ENCODE data around the gene SHROOM2. TPM values are rescaled to one million over a fixed set of nuclear protein-coding genes. Genes with fewer than 3 reads are reported as not detected.

The SHROOM2 gene
- total RNA-seq, 4 donors from 2014 or later: 0.67 to 2.3 (median 1.6) TPM

DNA sequence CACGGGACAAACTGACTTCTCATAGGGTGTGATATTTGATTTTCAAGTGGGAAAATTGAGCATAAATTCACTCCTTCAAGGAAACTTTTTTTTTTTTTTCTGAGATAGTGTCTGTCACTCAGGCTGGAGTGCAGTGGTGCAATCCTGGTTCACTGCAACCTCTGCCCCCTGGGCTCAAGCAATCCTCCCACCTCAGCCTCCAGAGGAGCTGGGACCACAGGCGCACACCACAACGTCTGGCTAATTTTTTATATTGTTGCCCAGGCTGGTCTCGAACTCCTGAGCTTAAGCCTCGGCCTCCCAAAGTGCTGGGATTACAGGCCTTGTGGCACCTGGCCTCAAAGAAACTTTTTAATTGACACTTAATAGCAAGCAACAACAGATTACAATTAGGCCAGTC, 194.7 kb downstream of the SHROOM2 start:
- 60 to 76% methylated on average over 1 to 4 of the region's 5 CpGs for WGBS, 2 donors (ENCODE audit: low coverage in 1 of 2)
- no peak overlapping the region for H3K4me3 ChIP-seq
- no peak for ATAC-seq
- H3K27me3 ChIP-seq: no peaks in the 10 kb centered on the region
- H3K27ac ChIP-seq: no peak overlapping the region
- H3K36me3 ChIP-seq: no peaks in the 10 kb centered on the region
- H3K9me3 ChIP-seq: no peaks in the 10 kb centered on the region
- TF ChIP-seq POLR2A (IDR thresholded peaks at IDR 0.05): no peak
- TF ChIP-seq, protein P1, sequence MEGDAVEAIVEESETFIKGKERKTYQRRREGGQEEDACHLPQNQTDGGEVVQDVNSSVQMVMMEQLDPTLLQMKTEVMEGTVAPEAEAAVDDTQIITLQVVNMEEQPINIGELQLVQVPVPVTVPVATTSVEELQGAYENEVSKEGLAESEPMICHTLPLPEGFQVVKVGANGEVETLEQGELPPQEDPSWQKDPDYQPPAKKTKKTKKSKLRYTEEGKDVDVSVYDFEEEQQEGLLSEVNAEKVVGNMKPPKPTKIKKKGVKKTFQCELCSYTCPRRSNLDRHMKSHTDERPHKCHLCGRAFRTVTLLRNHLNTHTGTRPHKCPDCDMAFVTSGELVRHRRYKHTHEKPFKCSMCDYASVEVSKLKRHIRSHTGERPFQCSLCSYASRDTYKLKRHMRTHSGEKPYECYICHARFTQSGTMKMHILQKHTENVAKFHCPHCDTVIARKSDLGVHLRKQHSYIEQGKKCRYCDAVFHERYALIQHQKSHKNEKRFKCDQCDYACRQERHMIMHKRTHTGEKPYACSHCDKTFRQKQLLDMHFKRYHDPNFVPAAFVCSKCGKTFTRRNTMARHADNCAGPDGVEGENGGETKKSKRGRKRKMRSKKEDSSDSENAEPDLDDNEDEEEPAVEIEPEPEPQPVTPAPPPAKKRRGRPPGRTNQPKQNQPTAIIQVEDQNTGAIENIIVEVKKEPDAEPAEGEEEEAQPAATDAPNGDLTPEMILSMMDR (IDR thresholded peaks at IDR 0.05): no peak
- no peak for TF ChIP-seq POLR2AphosphoS5 (IDR thresholded peaks at IDR 0.05)
- TF ChIP-seq EP300 (IDR thresholded peaks at IDR 0.05): no peak
- no peaks in the 10 kb centered on the region for H3K4me1 ChIP-seq

DNA sequence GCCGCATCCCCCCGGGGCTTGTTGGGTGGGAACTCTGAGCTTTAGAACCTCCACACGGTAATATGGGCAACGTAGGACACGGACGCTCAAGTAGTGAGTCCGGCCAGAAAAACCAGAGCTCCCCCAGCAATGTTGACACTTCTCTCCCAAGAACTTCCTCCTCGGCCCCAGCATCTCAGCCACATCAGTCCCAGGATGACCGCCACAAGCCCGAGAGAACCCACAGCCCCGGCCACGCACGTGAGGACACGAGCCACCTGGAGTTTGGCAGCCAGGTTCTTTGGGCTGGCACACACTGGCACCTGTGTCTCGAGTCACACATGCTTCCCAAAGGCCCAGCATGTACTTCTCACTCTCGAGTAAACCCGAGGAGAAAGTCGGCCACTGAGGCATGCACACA, 197.2 kb downstream of the SHROOM2 start:
- H3K4me1 ChIP-seq: no peaks in the 10 kb centered on the region
- no peak for TF ChIP-seq POLR2AphosphoS5 (IDR thresholded peaks at IDR 0.05)
- TF ChIP-seq, protein P1 (IDR thresholded peaks at IDR 0.05): no peak
- TF ChIP-seq POLR2A (IDR thresholded peaks at IDR 0.05): no peak
- no peak for TF ChIP-seq EP300 (IDR thresholded peaks at IDR 0.05)
- H3K9me3 ChIP-seq: no peaks in the 10 kb centered on the region
- H3K36me3 ChIP-seq: no peaks in the 10 kb centered on the region
- H3K27ac ChIP-seq: no peak overlapping the region
- 69 to 91% methylated on average over 5 to 13 of the region's 18 CpGs for WGBS, 2 donors (ENCODE audit: low coverage in 1 of 2)
- no peak overlapping the region for H3K4me3 ChIP-seq
- ATAC-seq: no peak
- H3K27me3 ChIP-seq: no peaks in the 10 kb centered on the region

DNA sequence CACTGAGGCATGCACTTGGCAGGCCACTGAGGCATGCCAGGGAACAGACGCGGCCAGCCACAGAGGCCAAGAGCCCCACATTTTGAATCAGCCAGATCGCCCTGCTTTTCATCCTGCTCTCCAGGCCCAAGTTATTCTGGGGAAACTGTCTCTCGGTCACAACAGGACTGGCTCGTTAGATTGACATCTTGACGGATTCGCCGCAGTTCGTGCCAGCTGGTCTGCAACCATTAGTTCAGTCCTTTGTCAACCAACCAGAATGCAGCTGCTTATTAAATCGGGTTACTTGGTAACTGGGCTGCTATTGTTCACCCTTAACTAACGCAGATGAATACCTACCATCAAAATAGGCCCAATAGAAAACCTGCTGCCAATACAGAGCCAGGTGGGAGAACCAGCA, 197.6 kb downstream of the SHROOM2 start:
- H3K9me3 ChIP-seq: no peaks in the 10 kb centered on the region
- H3K27me3 ChIP-seq: no peaks in the 10 kb centered on the region
- 100% methylated on average over 7 of the region's 11 CpGs; no CpG with 5 or more reads in 1 of the 2 donors for WGBS, 2 donors (ENCODE audit: low coverage in 1 of 2)
- no peaks in the 10 kb centered on the region for H3K4me1 ChIP-seq
- H3K4me3 ChIP-seq: no peak overlapping the region
- TF ChIP-seq, protein P1 (IDR thresholded peaks at IDR 0.05): no peak
- no peak for TF ChIP-seq EP300 (IDR thresholded peaks at IDR 0.05)
- no peak for TF ChIP-seq POLR2AphosphoS5 (IDR thresholded peaks at IDR 0.05)
- no peak for TF ChIP-seq POLR2A (IDR thresholded peaks at IDR 0.05)
- no peak for ATAC-seq
- no peaks in the 10 kb centered on the region for H3K36me3 ChIP-seq
- H3K27ac ChIP-seq: no peak overlapping the region

DNA sequence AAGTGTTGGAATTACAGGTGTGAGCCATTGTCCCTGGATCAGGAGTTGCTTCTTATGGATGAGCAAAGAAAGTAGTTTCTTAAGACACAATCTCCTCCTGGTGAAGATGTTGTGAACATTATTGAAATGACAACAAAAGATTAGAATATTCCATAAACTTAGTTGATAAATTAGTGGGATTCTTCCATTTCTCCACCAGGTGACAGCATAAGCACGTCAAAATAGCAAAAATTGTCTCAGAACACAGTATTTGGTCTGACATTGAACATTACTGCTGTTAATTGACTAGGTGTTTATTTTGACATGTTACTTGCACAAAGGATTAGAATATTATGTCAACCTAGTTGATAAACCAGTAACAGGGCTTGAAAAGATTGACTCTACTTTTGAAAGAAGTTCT, 202.5 kb downstream of the SHROOM2 start:
- Histone ChIP-seq H3K36me3 (no peaks in the 10 kb centered on the region), H3K9me3 (no peaks in the 10 kb centered on the region), H3K27ac (no peak overlapping the region), H3K4me1 (no peaks in the 10 kb centered on the region), H3K27me3 (no peaks in the 10 kb centered on the region), H3K4me3 (no peak overlapping the region)
- 14 to 20% methylated on average over 1 of the region's 1 CpG for WGBS, 2 donors (ENCODE audit: low coverage in 1 of 2)
- no peak for ATAC-seq
- TF ChIP-seq, protein P1 (IDR thresholded peaks at IDR 0.05): peak; percentile 14 to 50 (median 28)
- TF ChIP-seq POLR2AphosphoS5 (IDR thresholded peaks at IDR 0.05): no peak

DNA sequence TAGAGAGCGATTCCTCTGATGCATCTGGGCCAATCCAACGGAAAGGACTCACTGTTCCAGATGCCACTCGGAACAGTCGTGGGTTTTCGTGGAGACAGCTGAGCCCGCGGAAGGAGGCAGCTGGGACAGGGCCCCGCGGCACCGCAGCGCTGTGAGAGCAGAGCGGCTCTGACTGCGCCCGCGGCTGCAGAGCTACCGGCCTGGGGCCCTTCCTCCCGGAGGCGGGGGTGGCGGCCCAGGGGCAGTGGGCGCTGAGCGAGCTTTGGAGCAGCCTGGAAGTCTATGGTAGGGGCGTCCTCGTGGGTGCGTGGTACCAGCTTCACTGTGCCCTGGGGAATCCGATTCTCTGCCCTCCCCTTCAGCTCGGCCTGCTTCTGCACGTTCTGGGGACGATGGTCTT, 205.8 kb downstream of the SHROOM2 start:
- H3K27me3 ChIP-seq: no peaks in the 10 kb centered on the region
- no peaks in the 10 kb centered on the region for H3K9me3 ChIP-seq
- TF ChIP-seq POLR2AphosphoS5 (IDR thresholded peaks at IDR 0.05) (no peak), POLR2A (IDR thresholded peaks at IDR 0.05) (no peak), EP300 (IDR thresholded peaks at IDR 0.05) (no peak)
- TF ChIP-seq, protein P1 (IDR thresholded peaks at IDR 0.05): no peak
- no peaks in the 10 kb centered on the region for H3K36me3 ChIP-seq
- WGBS, 2 donors (ENCODE audit: low coverage in 1 of 2): 74% methylated on average over 2 of the region's 28 CpGs; no CpG with 5 or more reads in 1 of the 2 donors
- no peak overlapping the region for H3K27ac ChIP-seq
- peaks cover 0 to 9% (median 0%) of the 10 kb centered on the region in 3 donors for H3K4me1 ChIP-seq
- H3K4me3 ChIP-seq: no peak overlapping the region
- ATAC-seq: no peak

All from gastroesophageal sphincter (tissue), 4 donors.